ENCODE results near the gene AASS.
A peak's percentile ranks its signal among the peaks of the same experiment; 100 is the strongest.
"Not testable (repeated sequence)": the region's sequence is repeated elsewhere in the genome, so short reads cannot be mapped to it uniquely, and the experiment has no call there.

The AASS gene

DNA sequence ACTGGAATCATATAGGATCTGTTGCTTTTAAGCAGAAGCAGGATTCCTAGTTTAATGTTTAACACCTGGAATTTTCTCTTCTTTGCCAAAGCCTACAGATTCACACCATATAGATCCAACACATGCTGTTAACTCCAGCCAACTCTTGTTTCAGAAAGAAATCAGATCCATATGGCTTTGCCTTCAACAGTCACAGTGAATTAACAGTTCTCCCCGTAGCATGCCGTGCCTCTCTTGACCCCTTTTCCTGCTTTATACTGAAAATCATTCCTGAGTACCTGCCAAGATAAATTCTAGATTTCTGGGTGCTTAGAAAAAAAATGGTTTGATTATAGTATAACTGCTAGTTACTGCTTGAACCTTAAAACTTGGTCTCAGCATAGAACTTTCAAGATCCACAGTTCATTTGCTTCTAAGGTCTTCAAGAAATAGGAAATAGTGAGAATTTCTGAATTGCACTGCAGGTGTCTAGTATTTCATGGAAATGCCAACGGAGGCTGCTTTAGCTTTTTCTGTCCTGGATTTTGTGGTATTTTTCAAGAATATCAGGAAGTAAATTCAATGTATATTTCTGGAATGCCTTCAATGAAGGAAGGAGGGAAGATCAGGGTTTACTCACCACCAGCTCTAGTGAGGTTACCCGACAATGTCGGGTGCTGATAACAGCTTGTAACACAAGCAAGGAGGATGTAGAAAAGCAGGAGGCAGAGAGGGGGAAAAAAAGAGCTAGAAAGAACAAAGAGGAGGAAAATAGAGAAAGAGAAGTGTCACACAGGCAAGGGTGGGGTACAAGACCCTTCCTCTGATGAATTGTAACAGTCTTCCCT lies 6.6 kb downstream of the AASS start:
- Histone ChIP-seq H3K27me3 (ENCODE audit: low read depth) (no peaks in the 10 kb centered on the region), H3K4me1 (peaks cover 43% of the 10 kb centered on the region), H3K4me3 (peak overlapping the region; percentile 10), H3K36me3 (replicated peaks) (no peaks in the 10 kb centered on the region; the same call in none of the 2 replicates), H3K9me3 (no peaks in the 10 kb centered on the region)
- no peak for DNase-seq (ENCODE audit: low spot score in 2 of 2)
- in situ Hi-C loops (cut with MboI; ENCODE audit: low sequenced_read_pairs) = no loop called here

DNA sequence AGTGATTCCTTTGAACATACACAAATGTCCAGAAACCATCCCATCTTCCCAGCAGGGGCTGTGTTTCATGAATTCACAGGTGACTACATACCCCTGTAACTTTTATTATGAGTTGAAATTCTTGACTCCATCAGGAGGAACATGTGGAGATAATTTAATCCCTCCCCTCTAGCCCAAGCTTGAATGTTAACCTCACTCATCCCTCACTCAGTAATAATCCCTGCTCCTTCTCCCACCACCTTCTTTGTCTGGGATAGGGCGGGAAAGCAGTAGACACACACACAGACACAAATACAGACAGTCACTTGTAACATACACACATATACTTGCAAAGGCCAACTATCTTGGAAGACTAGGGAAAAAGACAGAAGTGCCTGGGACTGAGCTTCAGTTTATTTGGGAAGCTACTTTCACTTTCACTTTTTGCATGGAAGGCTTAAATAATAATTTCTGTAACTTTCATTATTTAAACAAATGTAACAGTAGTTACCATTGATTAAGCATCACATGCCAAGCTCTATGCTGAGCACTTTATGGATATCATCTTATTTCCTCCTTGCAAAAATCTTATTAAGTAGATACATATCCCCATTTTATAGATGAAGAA lies 7.3 kb downstream of the AASS start:
- Histone ChIP-seq H3K4me3 (peak overlapping the region; percentile 10), H3K9me3 (no peaks in the 10 kb centered on the region), H3K27me3 (ENCODE audit: low read depth) (no peaks in the 10 kb centered on the region), H3K4me1 (peaks cover 38% of the 10 kb centered on the region), H3K36me3 (replicated peaks) (no peaks in the 10 kb centered on the region; the same call in none of the 2 replicates)
- peak; percentile 20 to 30 for DNase-seq (ENCODE audit: low spot score in 2 of 2)
- in situ Hi-C loops (cut with MboI; ENCODE audit: low sequenced_read_pairs) = no loop called here

DNA sequence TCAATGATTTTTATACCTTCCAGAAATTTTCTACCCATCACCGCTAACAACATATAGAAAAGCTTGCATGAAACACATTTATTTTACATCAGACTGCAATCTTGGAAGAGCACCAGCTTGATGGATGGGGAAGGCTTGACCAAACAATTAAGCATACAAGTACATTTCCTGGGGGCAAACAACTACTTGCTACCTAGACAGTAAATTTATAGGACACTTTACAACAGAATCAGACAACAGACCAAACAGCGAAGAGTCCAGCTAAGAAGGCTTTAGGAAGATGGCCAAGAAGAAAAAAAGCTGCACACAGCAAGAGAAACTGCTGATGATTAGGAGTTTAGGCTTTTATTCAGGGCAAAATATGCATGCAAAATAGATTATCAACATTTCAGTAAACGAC lies 8.0 kb downstream of the AASS start:
- H3K27me3 ChIP-seq (ENCODE audit: low read depth) = no peaks in the 10 kb centered on the region
- no peaks in the 10 kb centered on the region for H3K9me3 ChIP-seq
- in situ Hi-C loops (cut with MboI; ENCODE audit: low sequenced_read_pairs) = no loop called here

DNA sequence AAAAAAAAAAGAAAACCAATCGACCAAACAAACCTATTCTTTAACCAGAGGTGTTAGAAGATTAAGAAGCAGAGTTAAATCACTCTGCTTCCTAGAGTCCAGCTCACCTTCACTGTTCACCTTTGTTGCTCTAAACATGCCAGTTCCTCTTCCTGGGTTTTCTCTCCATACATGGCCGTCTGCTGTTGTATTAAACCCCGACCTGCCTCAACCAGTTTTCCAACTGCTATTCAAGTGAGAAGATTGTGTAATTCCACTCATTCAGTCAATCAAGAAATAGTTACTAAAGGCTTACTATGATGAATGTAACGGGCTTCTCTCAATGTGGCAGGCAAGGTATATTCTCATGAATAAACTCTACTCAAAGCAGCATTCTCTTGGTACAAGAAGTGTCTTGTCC lies 8.8 kb downstream of the AASS start:
- Histone ChIP-seq H3K27me3 (ENCODE audit: low read depth) (no peaks in the 10 kb centered on the region), H3K9me3 (no peaks in the 10 kb centered on the region), H3K4me3 (no peak overlapping the region), H3K36me3 (replicated peaks) (no peaks in the 10 kb centered on the region; the same call in none of the 2 replicates), H3K4me1 (peaks cover 33% of the 10 kb centered on the region)
- DNase-seq (ENCODE audit: low spot score in 2 of 2) = no peak
- in situ Hi-C loops (cut with MboI; ENCODE audit: low sequenced_read_pairs) = no loop called here

More for the DNA sequence above, 8.0 kb downstream of the AASS start:
- Histone ChIP-seq H3K36me3 (replicated peaks) (no peaks in the 10 kb centered on the region; the same call in none of the 2 replicates), H3K4me3 (no peak overlapping the region), H3K4me1 (peaks cover 33% of the 10 kb centered on the region)
- DNase-seq (ENCODE audit: low spot score in 2 of 2) = no peak

GRCh38 chr7:122134793-122135192 lies 9.3 kb downstream of the AASS start:
- in situ Hi-C loops (cut with MboI; ENCODE audit: low sequenced_read_pairs); H3K9me3 ChIP-seq; H3K4me3 ChIP-seq; DNase-seq (ENCODE audit: low spot score in 2 of 2); H3K36me3 ChIP-seq (replicated peaks); H3K27me3 ChIP-seq (ENCODE audit: low read depth): not testable (repeated sequence)
- peaks cover 33% of the 10 kb centered on the region for H3K4me1 ChIP-seq

- Histone ChIP-seq H3K9me3 (no peaks in the 10 kb centered on the region), H3K27me3 (ENCODE audit: low read depth) (no peaks in the 10 kb centered on the region), H3K4me1 (peaks cover 24% of the 10 kb centered on the region), H3K36me3 (replicated peaks) (no peaks in the 10 kb centered on the region; the same call in none of the 2 replicates), H3K4me3 (no peak overlapping the region)
- DNase-seq (ENCODE audit: low spot score in 2 of 2) = no peak
- in situ Hi-C loops (cut with MboI; ENCODE audit: low sequenced_read_pairs) = no loop called here
These were observed 10.6 kb downstream of the AASS start for GRCh38 chr7:122133477-122133876.

DNA sequence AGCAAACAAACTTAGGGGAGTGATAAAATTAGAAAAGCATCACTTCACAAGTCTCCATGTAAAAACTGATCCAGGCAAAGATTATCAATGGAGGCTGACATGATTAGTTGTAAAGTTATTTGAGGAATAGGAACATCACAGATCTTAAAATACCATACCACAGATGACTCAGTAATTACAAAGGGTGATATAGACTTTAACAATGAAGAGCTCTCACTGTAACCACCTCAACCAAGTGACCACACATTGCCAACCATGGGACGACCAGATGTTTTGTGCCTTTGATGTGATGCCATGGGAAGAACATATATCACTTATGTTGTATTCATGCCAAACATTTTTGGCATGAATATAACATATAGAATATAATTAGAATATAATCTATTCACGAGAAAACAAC lies 11.7 kb downstream of the AASS start:
- H3K36me3 ChIP-seq (replicated peaks) = no peaks in the 10 kb centered on the region; the same call in none of the 2 replicates
- no peaks in the 10 kb centered on the region for H3K27me3 ChIP-seq (ENCODE audit: low read depth)
- in situ Hi-C loops (cut with MboI; ENCODE audit: low sequenced_read_pairs) = no loop called here
- no peaks in the 10 kb centered on the region for H3K9me3 ChIP-seq
- H3K4me3 ChIP-seq = no peak overlapping the region
- no peak for DNase-seq (ENCODE audit: low spot score in 2 of 2)
- peaks cover 14% of the 10 kb centered on the region for H3K4me1 ChIP-seq

DNA sequence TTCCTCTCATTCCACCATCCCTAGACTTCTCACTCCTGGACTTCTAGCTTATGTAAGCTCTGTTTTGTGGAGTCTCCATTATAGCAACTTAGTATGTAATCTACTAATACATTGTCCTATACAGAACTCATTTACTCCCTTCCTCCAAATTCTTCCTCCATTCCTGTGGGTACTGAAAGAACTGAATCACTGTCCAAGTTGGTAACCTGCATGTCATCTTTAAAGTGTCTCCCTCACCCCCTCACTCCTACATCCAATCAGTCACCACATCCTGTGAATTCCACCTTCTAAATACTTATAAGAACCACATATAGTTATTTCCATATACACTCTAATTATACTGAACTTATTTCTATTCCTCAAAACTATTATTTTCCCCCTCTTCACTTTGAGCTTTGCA lies 20.3 kb downstream of the AASS start:
- H3K4me3 ChIP-seq = no peak overlapping the region
- peaks cover 11% of the 10 kb centered on the region for H3K36me3 ChIP-seq (replicated peaks)
- no peak for DNase-seq (ENCODE audit: low spot score in 2 of 2)
- in situ Hi-C loops (cut with MboI; ENCODE audit: low sequenced_read_pairs) = no loop called here
- no peaks in the 10 kb centered on the region for H3K4me1 ChIP-seq
- H3K27me3 ChIP-seq (ENCODE audit: low read depth) = no peaks in the 10 kb centered on the region
- no peaks in the 10 kb centered on the region for H3K9me3 ChIP-seq

DNA sequence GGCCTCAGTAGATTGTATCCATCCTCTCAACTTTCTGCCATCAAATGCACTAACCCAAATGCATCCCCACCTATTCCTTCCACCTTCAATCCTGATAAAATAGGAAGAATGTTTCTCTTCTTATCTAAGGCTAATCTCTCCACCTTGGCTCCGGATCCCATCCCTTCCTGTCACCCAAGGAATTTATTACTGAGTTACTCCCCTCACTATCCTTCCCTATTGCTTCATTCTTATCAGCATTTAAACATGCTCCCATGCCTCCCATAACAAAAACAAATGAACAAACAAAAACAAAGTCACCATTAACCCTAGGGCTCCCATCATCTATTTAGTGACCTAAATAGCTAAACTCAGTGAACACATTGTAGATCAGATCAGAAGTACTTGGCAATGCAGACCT lies 25.3 kb downstream of the AASS start:
- Histone ChIP-seq H3K36me3 (replicated peaks) (peaks cover 17% of the 10 kb centered on the region), H3K27me3 (ENCODE audit: low read depth) (no peaks in the 10 kb centered on the region), H3K9me3 (no peaks in the 10 kb centered on the region), H3K4me1 (no peaks in the 10 kb centered on the region), H3K4me3 (no peak overlapping the region)
- in situ Hi-C loops (cut with MboI; ENCODE audit: low sequenced_read_pairs) = no loop called here
- no peak for DNase-seq (ENCODE audit: low spot score in 2 of 2)

DNA sequence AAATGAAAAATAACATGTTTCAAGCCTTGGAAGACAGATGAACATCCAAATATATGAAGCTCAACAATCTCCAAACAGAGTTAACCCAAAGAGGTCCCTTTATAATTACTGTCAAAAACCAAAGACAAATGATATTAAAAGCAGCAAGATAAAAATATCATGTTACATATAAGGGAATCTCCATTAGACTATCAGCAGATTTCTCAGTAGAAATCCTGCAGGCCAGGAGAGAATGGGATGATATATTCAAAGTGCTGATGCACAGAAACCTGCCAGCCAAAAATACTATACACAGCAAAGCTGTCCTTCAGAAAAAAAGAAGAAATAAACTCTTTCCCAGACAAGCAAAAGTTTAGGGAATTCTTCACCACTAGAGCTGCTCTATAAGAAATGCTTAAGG lies 41.0 kb downstream of the AASS start:
- Histone ChIP-seq H3K9me3 (no peaks in the 10 kb centered on the region), H3K36me3 (replicated peaks) (peaks cover 23% of the 10 kb centered on the region; the same call in 1 of the 2 replicates), H3K27me3 (ENCODE audit: low read depth) (no peaks in the 10 kb centered on the region), H3K4me1 (no peaks in the 10 kb centered on the region), H3K4me3 (no peak overlapping the region)
- DNase-seq (ENCODE audit: low spot score in 2 of 2) = no peak
- in situ Hi-C loops (cut with MboI; ENCODE audit: low sequenced_read_pairs) = no loop called here

GRCh38 chr7:122100021-122100420 lies 44.0 kb downstream of the AASS start:
- H3K4me3 ChIP-seq = no peak overlapping the region
- DNase-seq (ENCODE audit: low spot score in 2 of 2) = no peak
- no peaks in the 10 kb centered on the region for H3K4me1 ChIP-seq
- H3K36me3 ChIP-seq (replicated peaks) = peaks cover 18% of the 10 kb centered on the region; the same call in 1 of the 2 replicates
- no peaks in the 10 kb centered on the region for H3K27me3 ChIP-seq (ENCODE audit: low read depth)
- no peaks in the 10 kb centered on the region for H3K9me3 ChIP-seq
- in situ Hi-C loops (cut with MboI; ENCODE audit: low sequenced_read_pairs) = no loop called here

- in situ Hi-C loops (cut with MboI; ENCODE audit: low sequenced_read_pairs) = loop anchor here (25.0 kb wide), 1 partner anchor 442 kb away; no protein-coding TSS in a partner anchor
- no peak for DNase-seq (ENCODE audit: low spot score in 2 of 2)
- H3K4me1 ChIP-seq = no peaks in the 10 kb centered on the region
- no peaks in the 10 kb centered on the region for H3K9me3 ChIP-seq
- no peaks in the 10 kb centered on the region for H3K27me3 ChIP-seq (ENCODE audit: low read depth)
- peaks cover 2% of the 10 kb centered on the region; the same call in 1 of the 2 replicates for H3K36me3 ChIP-seq (replicated peaks)
- no peak overlapping the region for H3K4me3 ChIP-seq
These were observed 48.4 kb downstream of the AASS start for GRCh38 chr7:122095642-122096041.

DNA sequence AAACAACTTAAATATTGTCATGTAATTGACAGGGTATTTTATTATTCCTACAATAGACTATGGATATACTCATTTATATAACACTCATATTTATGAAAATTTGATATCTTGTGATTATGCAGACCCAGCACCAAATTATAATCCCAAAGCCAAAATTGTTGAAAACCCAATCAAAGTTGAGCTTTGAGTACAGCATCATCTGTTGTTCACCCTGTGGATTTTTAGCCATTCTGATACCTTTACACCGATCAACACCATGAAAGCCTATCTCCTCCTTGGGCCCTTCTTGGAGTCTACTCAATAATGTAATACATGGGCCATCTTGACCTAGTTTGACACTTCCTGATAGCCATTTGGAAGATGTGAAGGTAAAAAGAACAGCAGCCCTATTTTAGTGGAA lies 49.5 kb downstream of the AASS start:
- Histone ChIP-seq H3K27me3 (ENCODE audit: low read depth) (no peaks in the 10 kb centered on the region), H3K9me3 (no peaks in the 10 kb centered on the region), H3K4me1 (no peaks in the 10 kb centered on the region), H3K4me3 (no peak overlapping the region), H3K36me3 (replicated peaks) (peaks cover 6% of the 10 kb centered on the region; the same call in 1 of the 2 replicates)
- no peak for DNase-seq (ENCODE audit: low spot score in 2 of 2)
- in situ Hi-C loops (cut with MboI; ENCODE audit: low sequenced_read_pairs) = loop anchor here (25.0 kb wide), 1 partner anchor 443 kb away; no protein-coding TSS in a partner anchor

All from HAP-1 (cell line).